ENCODE results near the gene MYZAP.

The MYZAP gene

GRCh38 chr15:57698991-57699390 is 107.3 kb downstream of the MYZAP start:
- Histone ChIP-seq H3K4me1 (ENCODE audit: control insufficient read depth, insufficient read depth, low read length, poor library complexity, severe bottlenecking) (peaks cover 10% of the 10 kb centered on the region), H3K36me3 (ENCODE audit: control insufficient read depth, insufficient read depth, low read length) (no peaks in the 10 kb centered on the region), H3K27me3 (replicated peaks; ENCODE audit: control insufficient read depth, insufficient read depth, low read length, poor library complexity, severe bottlenecking) (no peaks in the 10 kb centered on the region), H3K4me3 (ENCODE audit: insufficient read depth, low read depth, low read length, poor library complexity, severe bottlenecking) (no peak overlapping the region), H3K27ac (ENCODE audit: insufficient read depth, low read length, poor library complexity, severe bottlenecking) (no peak overlapping the region), H3K9me3 (ENCODE audit: control insufficient read depth, low read length) (no peaks in the 10 kb centered on the region)
- no peak for DNase-seq

GRCh38 chr15:57703387-57703786 is 111.7 kb downstream of the MYZAP start:
- Histone ChIP-seq H3K4me3 (ENCODE audit: insufficient read depth, low read depth, low read length, poor library complexity, severe bottlenecking) (no peak overlapping the region), H3K4me1 (ENCODE audit: control insufficient read depth, insufficient read depth, low read length, poor library complexity, severe bottlenecking) (peaks cover 23% of the 10 kb centered on the region), H3K36me3 (ENCODE audit: control insufficient read depth, insufficient read depth, low read length) (no peaks in the 10 kb centered on the region), H3K27me3 (replicated peaks; ENCODE audit: control insufficient read depth, insufficient read depth, low read length, poor library complexity, severe bottlenecking) (no peaks in the 10 kb centered on the region), H3K27ac (ENCODE audit: insufficient read depth, low read length, poor library complexity, severe bottlenecking) (no peak overlapping the region), H3K9me3 (ENCODE audit: control insufficient read depth, low read length) (no peaks in the 10 kb centered on the region)
- no peak for DNase-seq

GRCh38 chr15:57704441-57704840 is 112.7 kb downstream of the MYZAP start:
- peaks cover 3% of the 10 kb centered on the region for H3K36me3 ChIP-seq (ENCODE audit: control insufficient read depth, insufficient read depth, low read length)
- H3K9me3 ChIP-seq (ENCODE audit: control insufficient read depth, low read length): no peaks in the 10 kb centered on the region
- H3K4me1 ChIP-seq (ENCODE audit: control insufficient read depth, insufficient read depth, low read length, poor library complexity, severe bottlenecking): peaks cover 23% of the 10 kb centered on the region
- DNase-seq: no peak
- H3K4me3 ChIP-seq (ENCODE audit: insufficient read depth, low read depth, low read length, poor library complexity, severe bottlenecking): no peak overlapping the region
- H3K27ac ChIP-seq (ENCODE audit: insufficient read depth, low read length, poor library complexity, severe bottlenecking): no peak overlapping the region
- H3K27me3 ChIP-seq (replicated peaks; ENCODE audit: control insufficient read depth, insufficient read depth, low read length, poor library complexity, severe bottlenecking): no peaks in the 10 kb centered on the region

GRCh38 chr15:57705746-57706404 is 114.2 kb downstream of the MYZAP start:
- peaks cover 13% of the 10 kb centered on the region for H3K36me3 ChIP-seq (ENCODE audit: control insufficient read depth, insufficient read depth, low read length)
- H3K4me3 ChIP-seq (ENCODE audit: insufficient read depth, low read depth, low read length, poor library complexity, severe bottlenecking): peak overlapping the region; percentile 72
- H3K27ac ChIP-seq (ENCODE audit: insufficient read depth, low read length, poor library complexity, severe bottlenecking): peak overlapping the region; percentile 89
- no peak for DNase-seq
- H3K27me3 ChIP-seq (replicated peaks; ENCODE audit: control insufficient read depth, insufficient read depth, low read length, poor library complexity, severe bottlenecking): no peaks in the 10 kb centered on the region
- H3K4me1 ChIP-seq (ENCODE audit: control insufficient read depth, insufficient read depth, low read length, poor library complexity, severe bottlenecking): peaks cover 23% of the 10 kb centered on the region
- H3K9me3 ChIP-seq (ENCODE audit: control insufficient read depth, low read length): no peaks in the 10 kb centered on the region

- Histone ChIP-seq H3K4me1 (ENCODE audit: control insufficient read depth, insufficient read depth, low read length, poor library complexity, severe bottlenecking) (peaks cover 23% of the 10 kb centered on the region), H3K36me3 (ENCODE audit: control insufficient read depth, insufficient read depth, low read length) (peaks cover 20% of the 10 kb centered on the region), H3K9me3 (ENCODE audit: control insufficient read depth, low read length) (no peaks in the 10 kb centered on the region), H3K4me3 (ENCODE audit: insufficient read depth, low read depth, low read length, poor library complexity, severe bottlenecking) (peak within 1 kb of the TSS; percentile 72), H3K27me3 (replicated peaks; ENCODE audit: control insufficient read depth, insufficient read depth, low read length, poor library complexity, severe bottlenecking) (no peaks in the 10 kb centered on the region), H3K27ac (ENCODE audit: insufficient read depth, low read length, poor library complexity, severe bottlenecking) (peak within 1 kb of the TSS; percentile 89)
- DNase-seq: peak; percentile 84 to 87 (median 86)
These were observed 114.9 kb downstream of the MYZAP start, which contains the start of gene POLR2M for GRCh38 chr15:57706405-57707209. TSS of gene POLR2M (plus strand) at chr15:57706714. CDS start at chr15:57706843, 129 bp downstream.

- no peaks in the 10 kb centered on the region for H3K27me3 ChIP-seq (replicated peaks; ENCODE audit: control insufficient read depth, insufficient read depth, low read length, poor library complexity, severe bottlenecking)
- peaks cover 20% of the 10 kb centered on the region for H3K4me1 ChIP-seq (ENCODE audit: control insufficient read depth, insufficient read depth, low read length, poor library complexity, severe bottlenecking)
- no peaks in the 10 kb centered on the region for H3K9me3 ChIP-seq (ENCODE audit: control insufficient read depth, low read length)
- DNase-seq: no peak
- H3K27ac ChIP-seq (ENCODE audit: insufficient read depth, low read length, poor library complexity, severe bottlenecking): peak overlapping the region; percentile 89
- peaks cover 34% of the 10 kb centered on the region for H3K36me3 ChIP-seq (ENCODE audit: control insufficient read depth, insufficient read depth, low read length)
- H3K4me3 ChIP-seq (ENCODE audit: insufficient read depth, low read depth, low read length, poor library complexity, severe bottlenecking): no peak overlapping the region
These were observed 116.3 kb downstream of the MYZAP start for GRCh38 chr15:57708047-57708446.

GRCh38 chr15:57718309-57718708 is 126.6 kb downstream of the MYZAP start:
- Histone ChIP-seq H3K4me3 (ENCODE audit: insufficient read depth, low read depth, low read length, poor library complexity, severe bottlenecking) (no peak overlapping the region), H3K9me3 (ENCODE audit: control insufficient read depth, low read length) (no peaks in the 10 kb centered on the region), H3K36me3 (ENCODE audit: control insufficient read depth, insufficient read depth, low read length) (peaks cover 11% of the 10 kb centered on the region), H3K27me3 (replicated peaks; ENCODE audit: control insufficient read depth, insufficient read depth, low read length, poor library complexity, severe bottlenecking) (no peaks in the 10 kb centered on the region), H3K4me1 (ENCODE audit: control insufficient read depth, insufficient read depth, low read length, poor library complexity, severe bottlenecking) (no peaks in the 10 kb centered on the region), H3K27ac (ENCODE audit: insufficient read depth, low read length, poor library complexity, severe bottlenecking) (no peak overlapping the region)
- no peak for DNase-seq

GRCh38 chr15:57720867-57721266 is 129.2 kb downstream of the MYZAP start:
- H3K36me3 ChIP-seq (ENCODE audit: control insufficient read depth, insufficient read depth, low read length): no peaks in the 10 kb centered on the region
- H3K9me3 ChIP-seq (ENCODE audit: control insufficient read depth, low read length): no peaks in the 10 kb centered on the region
- H3K27me3 ChIP-seq (replicated peaks; ENCODE audit: control insufficient read depth, insufficient read depth, low read length, poor library complexity, severe bottlenecking): no peaks in the 10 kb centered on the region
- no peak overlapping the region for H3K4me3 ChIP-seq (ENCODE audit: insufficient read depth, low read depth, low read length, poor library complexity, severe bottlenecking)
- no peak for DNase-seq
- no peak overlapping the region for H3K27ac ChIP-seq (ENCODE audit: insufficient read depth, low read length, poor library complexity, severe bottlenecking)
- no peaks in the 10 kb centered on the region for H3K4me1 ChIP-seq (ENCODE audit: control insufficient read depth, insufficient read depth, low read length, poor library complexity, severe bottlenecking)

GRCh38 chr15:57726411-57726810 is 134.7 kb downstream of the MYZAP start:
- Histone ChIP-seq H3K36me3 (ENCODE audit: control insufficient read depth, insufficient read depth, low read length) (no peaks in the 10 kb centered on the region), H3K4me1 (ENCODE audit: control insufficient read depth, insufficient read depth, low read length, poor library complexity, severe bottlenecking) (no peaks in the 10 kb centered on the region), H3K27ac (ENCODE audit: insufficient read depth, low read length, poor library complexity, severe bottlenecking) (no peak overlapping the region), H3K4me3 (ENCODE audit: insufficient read depth, low read depth, low read length, poor library complexity, severe bottlenecking) (no peak overlapping the region), H3K9me3 (ENCODE audit: control insufficient read depth, low read length) (no peaks in the 10 kb centered on the region), H3K27me3 (replicated peaks; ENCODE audit: control insufficient read depth, insufficient read depth, low read length, poor library complexity, severe bottlenecking) (no peaks in the 10 kb centered on the region)
- DNase-seq: no peak

GRCh38 chr15:57727031-57727430 is 135.3 kb downstream of the MYZAP start:
- no peaks in the 10 kb centered on the region for H3K9me3 ChIP-seq (ENCODE audit: control insufficient read depth, low read length)
- H3K36me3 ChIP-seq (ENCODE audit: control insufficient read depth, insufficient read depth, low read length): no peaks in the 10 kb centered on the region
- no peak overlapping the region for H3K4me3 ChIP-seq (ENCODE audit: insufficient read depth, low read depth, low read length, poor library complexity, severe bottlenecking)
- no peaks in the 10 kb centered on the region for H3K4me1 ChIP-seq (ENCODE audit: control insufficient read depth, insufficient read depth, low read length, poor library complexity, severe bottlenecking)
- H3K27me3 ChIP-seq (replicated peaks; ENCODE audit: control insufficient read depth, insufficient read depth, low read length, poor library complexity, severe bottlenecking): no peaks in the 10 kb centered on the region
- no peak for DNase-seq
- H3K27ac ChIP-seq (ENCODE audit: insufficient read depth, low read length, poor library complexity, severe bottlenecking): no peak overlapping the region
